Parathyroid adenoma (tissue), 2 donors: Measurements from ENCODE around the gene TRIM29.

Experiments
- H2AFZ ChIP-seq: fragments of 300-600 bp; sonication (generic); one replicate; pipeline ENCODE4 v1.7.0; 2017; ENCODE audit warnings: antibody characterized with exemption, mild to moderate bottlenecking
- H3K27ac ChIP-seq: fragments of 300-600 bp; sonication (generic); one replicate; pipeline ENCODE4 v1.7.0; 2017
- H3K27me3 ChIP-seq: fragments of 300-600 bp; sonication (generic); one replicate; pipeline ENCODE4 v1.7.0; 2017; ENCODE audit warnings: low read length; ENCODE audit not compliant: control insufficient read depth, insufficient read depth
- H3K36me3 ChIP-seq: fragments of 300-600 bp; sonication (generic); one replicate; pipeline ENCODE4 v1.7.0; 2017; ENCODE audit warnings: low read length; ENCODE audit not compliant: control insufficient read depth, insufficient read depth
- H3K4me1 ChIP-seq: fragments of 300-600 bp; sonication (generic); one replicate; pipeline ENCODE4 v1.7.0; 2017; ENCODE audit warnings: control low read depth
- H3K4me2 ChIP-seq: fragments of 300-600 bp; sonication (generic); one replicate; pipeline ENCODE4 v1.7.0; 2017; ENCODE audit warnings: low read length
- H3K4me3 ChIP-seq: fragments of 300-600 bp; sonication (generic); one replicate; pipeline ENCODE4 v1.7.0; 2017; ENCODE audit warnings: low read depth, low read length
- H3K79me2 ChIP-seq: fragments of 300-600 bp; sonication (generic); one replicate; pipeline ENCODE4 v1.7.0; 2017; ENCODE audit warnings: control low read depth
- H3K9ac ChIP-seq: fragments of 300-600 bp; sonication (generic); one replicate; pipeline ENCODE4 v1.7.0; 2017; ENCODE audit warnings: mild to moderate bottlenecking
- H3K9me3 ChIP-seq: fragments of 300-600 bp; sonication (generic); one replicate; pipeline ENCODE4 v1.7.0; 2017; ENCODE audit warnings: low read length; ENCODE audit not compliant: control insufficient read depth
- TF ChIP-seq, protein P1 (sequence below): fragments of 300-600 bp; sonication (generic); IDR thresholded peaks from one replicate; pipeline ENCODE4 v1.7.0; 2017; ENCODE audit warnings: antibody characterized with exemption, mild to moderate bottlenecking
- donor health status: primary hyperparathyroidism.

The TRIM29 gene

DNA sequence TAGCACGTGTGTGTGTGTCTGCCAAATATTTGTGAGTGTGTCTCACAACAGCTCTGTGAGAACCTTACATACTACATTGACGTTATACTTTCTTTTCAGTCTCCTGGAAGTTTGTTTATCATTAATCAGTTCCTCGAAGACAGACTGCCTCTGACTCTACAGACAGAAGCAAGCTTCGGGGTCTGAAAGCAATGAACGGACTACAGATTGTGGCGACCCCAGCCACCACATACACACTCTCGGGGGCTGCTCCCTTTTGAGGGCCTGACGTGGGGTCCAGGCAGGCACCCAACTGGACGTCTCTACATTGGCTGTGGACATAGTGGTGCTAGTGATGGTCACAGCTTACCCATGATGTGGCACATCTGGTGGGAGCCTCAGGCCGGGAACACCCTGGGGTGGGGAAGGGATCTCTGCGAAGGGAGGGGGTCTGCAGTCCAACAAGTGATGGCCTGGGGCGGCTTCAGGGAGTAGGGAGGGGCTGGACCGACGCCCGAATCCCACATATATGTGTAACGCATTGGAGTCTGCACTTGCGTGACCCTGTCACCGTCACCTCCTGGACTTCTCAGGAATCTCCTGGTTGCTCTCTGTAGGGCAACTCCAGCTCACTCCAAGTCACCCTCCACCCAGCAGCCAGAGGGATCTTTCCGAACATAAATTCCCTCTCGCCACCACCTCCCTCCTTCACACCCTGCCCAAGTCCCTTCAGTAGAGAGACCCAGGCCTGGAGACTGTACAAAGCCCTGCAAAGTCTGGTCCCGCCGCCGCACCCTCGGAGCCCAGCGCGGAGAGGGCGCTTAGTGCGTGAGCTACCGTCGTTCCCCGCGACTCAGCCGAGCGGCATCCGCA lies 30.4 kb upstream of the TRIM29 start:
- Histone ChIP-seq H3K36me3 (no peaks in the 10 kb centered on the region), H3K27ac (no peak overlapping the region), H3K4me3 (peak overlapping the region; percentile 47), H3K9ac (no peak overlapping the region), H3K4me1 (no peaks in the 10 kb centered on the region), H3K4me2 (peak overlapping the region; percentile 79), H2AFZ (peak overlapping the region; percentile 97), H3K9me3 (no peaks in the 10 kb centered on the region), H3K79me2 (no peaks in the 10 kb centered on the region), H3K27me3 (no peaks in the 10 kb centered on the region)
- TF ChIP-seq, protein P1, sequence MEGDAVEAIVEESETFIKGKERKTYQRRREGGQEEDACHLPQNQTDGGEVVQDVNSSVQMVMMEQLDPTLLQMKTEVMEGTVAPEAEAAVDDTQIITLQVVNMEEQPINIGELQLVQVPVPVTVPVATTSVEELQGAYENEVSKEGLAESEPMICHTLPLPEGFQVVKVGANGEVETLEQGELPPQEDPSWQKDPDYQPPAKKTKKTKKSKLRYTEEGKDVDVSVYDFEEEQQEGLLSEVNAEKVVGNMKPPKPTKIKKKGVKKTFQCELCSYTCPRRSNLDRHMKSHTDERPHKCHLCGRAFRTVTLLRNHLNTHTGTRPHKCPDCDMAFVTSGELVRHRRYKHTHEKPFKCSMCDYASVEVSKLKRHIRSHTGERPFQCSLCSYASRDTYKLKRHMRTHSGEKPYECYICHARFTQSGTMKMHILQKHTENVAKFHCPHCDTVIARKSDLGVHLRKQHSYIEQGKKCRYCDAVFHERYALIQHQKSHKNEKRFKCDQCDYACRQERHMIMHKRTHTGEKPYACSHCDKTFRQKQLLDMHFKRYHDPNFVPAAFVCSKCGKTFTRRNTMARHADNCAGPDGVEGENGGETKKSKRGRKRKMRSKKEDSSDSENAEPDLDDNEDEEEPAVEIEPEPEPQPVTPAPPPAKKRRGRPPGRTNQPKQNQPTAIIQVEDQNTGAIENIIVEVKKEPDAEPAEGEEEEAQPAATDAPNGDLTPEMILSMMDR: no peak

DNA sequence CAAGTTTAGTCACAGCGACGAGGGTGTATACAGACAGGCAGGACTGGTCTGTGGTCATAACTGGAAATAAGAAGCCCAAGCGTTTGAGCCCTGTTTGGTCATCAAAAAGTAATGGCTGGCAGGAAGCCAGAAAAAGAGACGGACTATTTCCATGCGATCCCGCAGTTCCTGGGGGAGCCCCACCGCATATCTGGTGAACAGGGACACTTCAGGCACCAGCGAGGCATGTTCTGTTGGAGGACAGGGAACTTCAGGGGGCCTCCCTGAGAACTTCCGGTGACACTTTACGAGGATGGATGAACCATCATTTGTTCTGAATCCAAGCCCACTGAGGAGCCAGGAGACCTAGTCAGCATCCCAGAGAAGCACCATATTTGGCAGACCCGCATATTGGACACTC lies 29.7 kb upstream of the TRIM29 start:
- H3K4me3 ChIP-seq: no peak overlapping the region
- no peaks in the 10 kb centered on the region for H3K9me3 ChIP-seq
- no peaks in the 10 kb centered on the region for H3K36me3 ChIP-seq
- TF ChIP-seq, protein P1: no peak
- H3K4me1 ChIP-seq: no peaks in the 10 kb centered on the region
- no peak overlapping the region for H2AFZ ChIP-seq
- no peaks in the 10 kb centered on the region for H3K27me3 ChIP-seq
- H3K27ac ChIP-seq: no peak overlapping the region
- H3K79me2 ChIP-seq: no peaks in the 10 kb centered on the region
- no peak overlapping the region for H3K9ac ChIP-seq
- no peak overlapping the region for H3K4me2 ChIP-seq

DNA sequence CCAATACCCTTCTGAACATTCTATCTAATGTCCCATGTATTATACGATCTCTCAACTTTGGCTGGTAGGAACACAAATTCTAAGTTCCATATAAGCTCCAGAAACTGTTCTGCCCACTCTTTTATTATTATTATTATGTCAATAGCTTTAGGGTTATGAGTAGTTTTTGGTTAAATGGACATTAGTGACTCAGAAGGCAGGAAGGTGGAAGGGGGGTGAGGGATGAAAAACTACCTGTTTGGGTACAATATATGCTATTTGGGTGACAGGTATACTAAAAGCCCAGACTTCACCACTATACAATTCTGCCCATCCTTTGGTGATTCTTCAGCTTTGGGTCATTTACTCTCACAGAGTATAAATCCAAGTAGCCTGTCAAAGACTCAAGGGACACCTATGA lies 22.5 kb upstream of the TRIM29 start:
- no peaks in the 10 kb centered on the region for H3K4me1 ChIP-seq
- H3K9me3 ChIP-seq: no peaks in the 10 kb centered on the region

DNA sequence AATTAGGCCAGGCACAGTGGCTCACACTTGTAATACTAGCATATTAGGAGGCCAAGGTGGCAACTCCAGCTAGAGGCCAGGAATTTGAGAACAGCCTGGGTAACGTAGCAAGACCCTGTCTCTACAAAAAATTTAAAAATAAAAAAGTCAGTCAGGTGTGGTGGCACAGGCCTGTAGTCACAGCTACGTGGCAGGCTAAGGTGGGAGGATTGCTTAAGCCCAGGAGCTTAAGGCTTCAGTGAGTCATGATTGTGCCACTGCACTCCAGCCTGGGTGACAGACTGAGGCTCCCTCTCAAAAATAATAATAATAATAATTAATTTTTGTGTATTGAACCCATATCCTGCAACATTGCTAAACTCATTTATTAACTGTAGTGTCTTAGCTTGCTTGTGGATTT lies 15.3 kb upstream of the TRIM29 start:
- Histone ChIP-seq H3K4me1 (no peaks in the 10 kb centered on the region), H2AFZ (no peak overlapping the region), H3K4me3 (no peak overlapping the region), H3K27ac (no peak overlapping the region), H3K9ac (no peak overlapping the region), H3K36me3 (no peaks in the 10 kb centered on the region), H3K79me2 (no peaks in the 10 kb centered on the region), H3K27me3 (no peaks in the 10 kb centered on the region), H3K9me3 (no peaks in the 10 kb centered on the region), H3K4me2 (no peak overlapping the region)
- TF ChIP-seq, protein P1: no peak

More for the DNA sequence above, 22.5 kb upstream of the TRIM29 start:
- no peak overlapping the region for H3K4me3 ChIP-seq
- no peak overlapping the region for H3K27ac ChIP-seq
- no peaks in the 10 kb centered on the region for H3K27me3 ChIP-seq
- H3K4me2 ChIP-seq: no peak overlapping the region
- H2AFZ ChIP-seq: no peak overlapping the region
- TF ChIP-seq, protein P1: no peak
- H3K36me3 ChIP-seq: no peaks in the 10 kb centered on the region
- H3K9ac ChIP-seq: no peak overlapping the region
- H3K79me2 ChIP-seq: no peaks in the 10 kb centered on the region

DNA sequence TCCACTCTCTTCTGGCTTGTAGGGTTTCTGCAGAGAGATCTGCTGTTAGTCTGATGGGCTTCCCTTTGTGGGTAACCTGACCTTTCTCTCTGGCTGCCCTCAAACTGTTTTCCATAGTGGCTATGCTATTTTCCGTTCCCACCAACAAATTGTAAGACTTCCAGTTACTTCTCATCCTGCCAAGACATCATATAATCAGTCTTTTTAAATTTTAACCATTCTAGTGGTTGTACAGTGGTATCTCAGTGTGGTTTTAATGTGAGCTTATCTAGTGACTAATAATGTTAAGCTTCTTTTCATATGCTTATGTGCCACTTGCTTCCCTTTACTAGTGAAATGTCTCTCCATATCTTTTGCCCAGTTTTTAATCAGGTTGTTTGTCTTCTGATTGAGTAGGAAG lies 13.6 kb upstream of the TRIM29 start:
- H3K36me3 ChIP-seq: no peaks in the 10 kb centered on the region

More for the DNA sequence above, 13.6 kb upstream of the TRIM29 start:
- Histone ChIP-seq H3K79me2 (no peaks in the 10 kb centered on the region), H3K4me2 (no peak overlapping the region), H3K9ac (no peak overlapping the region), H3K27ac (no peak overlapping the region), H3K27me3 (no peaks in the 10 kb centered on the region), H3K4me3 (no peak overlapping the region), H3K9me3 (no peaks in the 10 kb centered on the region), H3K4me1 (no peaks in the 10 kb centered on the region), H2AFZ (no peak overlapping the region)
- TF ChIP-seq, protein P1: no peak
